Activated CD8-positive, alpha-beta memory T cell treated with anti-CD3 and anti-CD28 coated beads, Interleukin-2, amount 50 U/mL, for 1 hour (primary cell): Measurements from ENCODE around the gene CREB3L4.

ENCODE experiments used
- DNase-seq: peaks from one replicate; pipeline ENCODE4 v3.0.0-alpha.2; 2020; ENCODE audit errors: extremely low read depth

Gene CREB3L4

GRCh38 chr1:153937331-153937730, 30.4 kb upstream of the CREB3L4 start:
- DNase-seq = no peak

- no peak for DNase-seq
Observed at GRCh38 chr1:153938996-153939395, 28.7 kb upstream of the CREB3L4 start.

- DNase-seq = no peak
Observed at GRCh38 chr1:153939476-153939875, 28.2 kb upstream of the CREB3L4 start.

GRCh38 chr1:153940756-153941155, 26.9 kb upstream of the CREB3L4 start:
- DNase-seq = no peak

- DNase-seq = no peak
Observed at GRCh38 chr1:153941826-153942725, 25.6 kb upstream of the CREB3L4 start.

- no peak for DNase-seq
Observed at GRCh38 chr1:153942766-153943549, 24.7 kb upstream of the CREB3L4 start.

GRCh38 chr1:153944005-153944826, 23.5 kb upstream of the CREB3L4 start:
- DNase-seq = no peak

- no peak for DNase-seq
Observed at GRCh38 chr1:153944827-153945117, 22.9 kb upstream of the CREB3L4 start.

- no peak for DNase-seq
Observed at GRCh38 chr1:153945131-153945794, 22.4 kb upstream of the CREB3L4 start.

GRCh38 chr1:153945795-153946621, 21.7 kb upstream of the CREB3L4 start:
- no peak for DNase-seq

GRCh38 chr1:153946622-153947241, 21.0 kb upstream of the CREB3L4 start, which contains the start of gene DENND4B:
DENND4B (minus strand) TSS chr1:153946718; CDS start chr1:153944374, 2,344 bp downstream.
- DNase-seq = no peak

GRCh38 chr1:153951183-153951582, 16.5 kb upstream of the CREB3L4 start:
- DNase-seq = no peak

GRCh38 chr1:153951801-153952200, 15.9 kb upstream of the CREB3L4 start:
- DNase-seq = no peak

- DNase-seq = no peak
Observed at GRCh38 chr1:153953859-153954365, 13.8 kb upstream of the CREB3L4 start.

- no peak for DNase-seq
Observed at GRCh38 chr1:153954826-153955225, 12.9 kb upstream of the CREB3L4 start.

GRCh38 chr1:153956997-153957715, 10.5 kb upstream of the CREB3L4 start:
- no peak for DNase-seq

GRCh38 chr1:153957744-153958110, 10.0 kb upstream of the CREB3L4 start:
- no peak for DNase-seq

- peak; percentile 94 for DNase-seq
Observed at GRCh38 chr1:153958111-153958960, 9.4 kb upstream of the CREB3L4 start, which contains the start of gene CRTC2. CRTC2 (minus strand) TSS chr1:153958612; CDS start chr1:153958497, 115 bp downstream.
